Daoy (cell line): Measurements from ENCODE around the gene HYAL3. TPM values are rescaled to one million over a fixed set of nuclear protein-coding genes. Genes with fewer than 3 reads are reported as not detected.
"Not testable (repeated sequence)": the region's sequence is repeated elsewhere in the genome, so short reads cannot be mapped to it uniquely, and the experiment has no call there.

Experiments
- DNase-seq: peaks from one replicate; pipeline ENCODE4 v3.0.0-alpha.2; 2015; ENCODE audit warnings: low read depth
- total RNA-seq: library from RNA; depleted of rRNA; stranded (reverse); fragments of >200 nt; shearing (Covaris generic); gene quantifications from 2 replicates; pipeline ENCODE4 v1.2.3, GENCODE V29; 2014

Gene HYAL3
- total RNA-seq, 1 experiment from 2014 or later, result 3.7 TPM

DNA sequence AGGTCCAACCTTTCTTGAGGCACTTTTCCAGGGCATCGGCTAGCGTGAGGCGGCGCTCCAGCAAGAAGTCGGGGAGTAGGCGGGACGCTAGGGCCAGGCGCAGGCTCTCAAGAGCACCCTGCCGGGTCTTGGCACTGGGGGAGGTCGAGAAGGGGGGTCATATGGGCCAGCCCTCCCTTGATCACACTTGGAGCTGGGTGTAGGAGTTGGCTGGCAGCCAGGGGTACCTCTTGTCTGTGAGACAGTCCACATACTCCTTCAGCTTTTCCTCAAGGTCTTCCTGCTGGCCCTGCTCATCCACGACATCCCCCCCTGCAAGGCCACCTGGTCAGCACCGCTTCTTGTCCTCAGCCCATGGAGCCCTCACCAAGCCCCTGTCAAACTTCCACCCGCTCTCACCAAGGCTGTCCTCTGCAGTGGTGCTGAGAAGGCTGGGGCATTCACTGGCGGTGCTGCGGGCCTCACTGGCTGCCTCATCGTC, 9.0 kb downstream of the HYAL3 start:
- no peak for DNase-seq

DNA sequence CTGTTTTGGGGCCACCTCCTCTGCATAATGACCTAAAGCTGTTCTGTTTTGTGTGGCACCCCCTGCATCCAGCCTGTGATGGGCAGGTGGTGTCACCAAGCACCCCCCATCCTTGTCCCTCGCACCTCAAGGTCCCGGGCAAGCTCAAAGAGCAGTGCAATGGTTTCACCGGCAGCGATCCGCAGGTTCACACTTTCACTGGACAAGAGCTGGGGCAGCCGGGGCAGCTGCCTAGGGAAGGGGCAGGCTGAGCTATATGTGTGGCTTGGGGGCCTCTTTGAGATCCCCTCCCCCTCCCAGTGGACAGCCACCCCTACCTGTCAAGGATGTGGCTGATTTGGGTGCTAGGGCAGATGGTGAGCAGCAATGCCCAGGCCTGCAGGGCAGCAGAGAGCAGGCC, 10.1 kb downstream of the HYAL3 start:
- no peak for DNase-seq

DNA sequence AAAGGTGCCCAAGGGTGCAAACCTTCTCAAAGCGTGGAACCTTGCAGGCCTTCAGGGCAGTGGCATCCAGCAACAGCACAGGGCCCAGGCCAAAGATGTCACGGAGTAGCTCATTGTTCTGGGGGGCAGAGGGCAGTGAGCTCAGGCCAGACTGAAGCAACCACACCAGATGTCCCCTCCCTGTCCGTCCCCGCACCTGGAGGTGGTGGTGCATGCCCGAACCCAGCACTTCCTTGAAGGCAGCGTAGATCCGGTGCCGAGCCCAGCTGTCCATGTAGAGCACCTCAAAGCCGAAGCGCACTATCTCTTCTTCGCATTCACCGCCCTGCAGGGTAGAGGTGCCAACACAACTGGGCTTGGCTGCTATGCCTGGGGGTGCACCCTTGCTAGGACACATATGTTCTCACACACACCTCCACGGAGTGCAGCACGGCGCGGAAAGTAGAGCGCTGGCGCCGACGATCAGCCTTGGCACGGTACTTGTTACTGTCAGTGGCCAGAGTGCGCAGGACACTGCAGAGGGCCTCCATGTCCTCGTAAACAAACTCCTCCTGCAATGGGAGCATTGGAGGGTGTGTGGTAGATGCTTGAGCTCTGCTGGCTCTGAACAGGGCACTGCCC, 10.7 kb downstream of the HYAL3 start:
- no peak for DNase-seq

DNA sequence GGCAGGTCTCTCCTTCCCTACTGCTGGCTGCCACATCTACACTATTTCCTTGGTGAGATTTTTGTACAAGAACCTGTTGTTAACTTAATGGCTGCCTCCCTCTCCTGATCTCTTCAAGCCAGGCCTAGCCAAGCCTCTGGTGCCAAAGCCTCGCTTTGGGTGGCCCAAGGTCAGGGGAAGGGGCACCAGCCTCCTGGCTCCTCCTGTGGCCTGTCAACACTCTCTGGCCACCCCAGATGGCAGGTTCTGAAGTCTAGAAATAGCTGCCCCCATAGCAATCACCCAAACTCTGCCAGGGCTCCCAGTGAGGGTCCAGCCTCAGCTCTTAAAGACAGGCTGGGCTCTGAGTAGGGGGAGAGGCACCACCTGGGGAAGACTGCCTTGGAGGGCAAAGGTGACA, 11.9 kb downstream of the HYAL3 start:
- no peak for DNase-seq

DNA sequence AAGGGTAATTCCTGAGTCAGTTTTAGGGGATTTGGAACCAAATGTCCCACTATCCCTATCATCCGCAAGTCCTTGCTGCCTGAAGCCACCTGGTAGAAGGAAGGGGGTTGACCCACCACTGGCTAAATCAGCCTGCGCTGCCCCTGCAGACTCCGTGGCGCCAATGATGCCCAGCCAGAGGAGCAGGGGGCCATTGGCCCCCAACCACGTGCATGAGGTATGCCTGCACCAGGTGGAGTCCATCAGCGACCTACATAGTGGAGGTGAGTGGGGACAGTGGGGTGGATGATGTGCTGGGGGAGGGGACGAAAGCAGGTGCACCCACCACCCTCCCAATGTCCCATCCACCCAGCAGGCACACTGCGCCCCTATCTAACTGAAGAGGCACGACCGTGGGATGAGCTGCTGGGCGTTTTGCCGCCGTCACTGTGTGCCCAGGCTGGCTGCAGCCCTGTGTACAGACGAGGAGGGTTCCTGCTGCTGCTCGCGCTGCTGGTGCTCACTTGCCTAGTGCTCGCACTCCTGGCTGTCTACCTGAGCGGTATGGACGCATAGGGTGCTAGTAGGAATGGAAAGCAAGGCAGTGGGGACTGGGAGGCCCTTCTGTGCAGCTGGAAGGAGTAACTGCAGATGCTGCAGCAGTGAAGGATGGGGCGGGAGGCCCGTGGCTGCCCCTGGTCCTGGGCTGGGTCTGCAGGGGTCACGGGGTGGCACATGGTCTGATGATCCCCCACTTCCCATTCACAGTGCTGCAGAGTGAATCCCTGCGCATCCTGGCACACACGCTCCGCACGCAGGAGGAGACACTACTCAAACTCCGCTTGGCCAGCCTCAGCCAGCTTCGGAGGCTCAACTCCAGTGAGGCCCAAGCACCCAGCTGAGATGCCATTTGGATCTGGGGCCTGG, 12.6 kb downstream of the HYAL3 start:
- no peak for DNase-seq

DNA sequence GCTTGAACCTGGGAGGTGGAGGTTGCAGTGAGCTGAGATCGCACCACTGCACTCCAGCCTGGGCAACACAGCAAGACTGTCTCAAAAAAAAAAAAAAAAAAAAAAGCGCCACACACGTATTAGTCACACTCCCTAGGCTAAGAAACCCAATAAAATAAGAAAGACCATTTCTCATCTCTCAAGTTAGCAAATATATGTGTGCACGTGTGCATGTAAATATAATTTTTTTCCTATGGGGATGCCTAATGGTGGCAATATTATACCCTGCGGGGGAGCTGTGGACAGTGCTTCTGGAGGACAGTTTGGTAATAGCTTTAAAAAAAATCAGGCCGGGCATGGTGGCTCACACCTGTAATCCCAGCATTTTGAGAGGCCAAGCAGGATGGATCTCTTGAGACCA, 15.1 kb downstream of the HYAL3 start:
- not testable (repeated sequence) for DNase-seq

DNA sequence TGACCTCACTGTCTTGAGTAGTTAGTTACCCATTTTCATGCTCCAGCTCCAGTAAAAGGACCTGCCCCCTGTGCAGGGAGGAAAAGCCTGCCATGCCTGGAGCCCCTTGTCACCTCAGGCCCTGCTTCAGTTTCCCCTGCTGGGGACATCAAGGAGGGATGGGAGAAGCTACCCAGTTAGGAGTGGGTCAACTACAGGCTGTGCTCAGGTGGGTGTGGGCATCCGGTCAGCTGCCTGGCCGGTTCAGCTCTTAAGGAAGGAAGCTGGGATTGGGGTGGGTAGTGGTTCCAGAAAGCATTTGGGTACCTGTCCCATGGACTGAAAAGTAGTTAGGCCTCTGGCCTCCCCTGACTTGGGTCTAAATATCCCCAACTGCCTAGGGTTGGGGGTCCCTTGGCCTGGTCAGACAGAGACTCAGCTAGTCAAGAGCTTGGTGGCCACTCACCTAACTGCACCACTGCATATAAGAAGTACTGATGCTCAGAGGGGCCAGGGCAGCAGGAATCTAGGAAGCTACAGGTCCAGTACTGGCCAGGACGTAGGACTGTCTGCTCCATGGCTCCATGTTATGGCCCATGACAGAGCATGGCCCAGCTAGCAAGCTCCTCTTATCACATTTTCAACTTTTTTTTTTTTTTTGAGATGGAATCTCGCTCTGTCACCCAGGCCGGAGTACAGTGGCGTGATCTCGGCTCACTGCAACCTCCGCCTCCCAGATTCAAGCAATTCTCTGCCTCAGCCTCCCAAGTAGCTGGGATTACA, 19.8 kb downstream of the HYAL3 start:
- no peak for DNase-seq

DNA sequence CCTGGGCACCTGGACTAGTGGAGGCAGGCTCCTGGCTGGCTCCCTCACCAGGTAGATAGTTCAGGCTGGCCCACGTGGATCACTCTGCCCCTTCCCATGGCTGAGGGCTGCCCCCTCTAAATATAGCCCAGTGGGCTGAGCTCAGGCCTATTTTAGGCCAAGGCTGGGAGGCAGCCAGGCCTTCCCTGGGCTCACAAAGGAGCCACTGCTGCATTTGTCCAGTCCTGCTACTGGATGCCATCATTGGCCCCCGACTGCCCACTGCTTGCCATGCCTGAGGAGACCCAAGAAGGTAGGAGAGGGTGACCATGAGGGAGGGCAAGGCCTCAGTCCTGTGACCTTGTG, 20.4 kb downstream of the HYAL3 start, which contains the start of gene LSMEM2:
Gene LSMEM2, plus strand, starts transcription at position 208 of the 345 bp plus-strand sequence. Its CDS starts 27 bp downstream, at position 235.
- DNase-seq, result no peak

DNA sequence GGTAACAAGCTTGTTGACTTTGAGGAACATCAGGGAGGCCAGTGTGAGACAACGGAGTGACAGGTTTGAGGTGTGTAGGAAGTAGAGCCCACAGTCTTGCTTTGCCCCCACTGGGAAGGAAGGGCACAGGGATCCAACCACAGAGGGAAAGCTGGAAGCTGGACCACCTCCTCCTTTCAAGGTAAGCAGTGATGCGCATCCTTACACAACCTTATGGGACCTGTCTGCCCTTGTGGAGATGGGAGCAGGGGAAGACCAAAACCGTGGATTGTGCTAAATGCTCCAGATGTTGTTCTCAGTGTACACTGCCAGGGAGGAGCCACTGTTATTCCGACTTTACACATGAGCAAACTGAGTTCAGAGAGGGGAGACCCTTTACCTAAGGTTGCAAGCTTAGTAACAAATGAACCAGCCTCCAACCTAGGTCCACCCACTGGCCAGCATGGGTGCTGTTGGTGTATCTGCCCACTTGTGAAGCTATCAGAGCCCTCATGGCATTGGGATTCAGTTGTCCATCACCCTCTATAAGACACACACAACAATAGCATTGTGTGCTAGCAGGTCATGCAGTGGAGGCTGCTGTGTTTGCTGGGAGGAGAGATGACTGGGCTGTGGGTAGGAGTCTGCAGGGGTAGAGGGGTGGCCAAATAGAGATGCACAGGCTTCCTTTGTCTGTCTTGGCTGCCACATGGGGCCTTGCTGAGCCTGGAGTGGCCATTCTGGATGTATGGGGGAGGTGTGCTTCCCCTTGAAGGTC, 20.9 kb downstream of the HYAL3 start:
- no peak for DNase-seq

DNA sequence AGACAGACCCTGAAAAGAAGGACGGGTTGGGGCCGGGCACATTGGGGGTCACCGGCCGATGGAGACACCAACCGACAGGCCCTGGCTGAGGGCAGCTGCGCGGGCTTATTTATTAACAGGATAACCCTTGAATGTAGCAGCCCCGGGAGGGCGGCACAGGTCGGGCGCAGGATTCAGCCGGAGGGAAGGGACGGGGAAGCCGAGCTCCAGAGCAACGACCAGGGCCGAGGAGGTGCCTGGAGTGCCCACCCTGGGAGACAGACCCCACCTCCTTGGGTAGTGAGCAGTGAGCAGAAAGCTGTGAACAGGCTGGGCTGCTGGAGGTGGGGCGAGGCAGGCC, 22.5 kb downstream of the HYAL3 start:
- DNase-seq, result no peak

DNA sequence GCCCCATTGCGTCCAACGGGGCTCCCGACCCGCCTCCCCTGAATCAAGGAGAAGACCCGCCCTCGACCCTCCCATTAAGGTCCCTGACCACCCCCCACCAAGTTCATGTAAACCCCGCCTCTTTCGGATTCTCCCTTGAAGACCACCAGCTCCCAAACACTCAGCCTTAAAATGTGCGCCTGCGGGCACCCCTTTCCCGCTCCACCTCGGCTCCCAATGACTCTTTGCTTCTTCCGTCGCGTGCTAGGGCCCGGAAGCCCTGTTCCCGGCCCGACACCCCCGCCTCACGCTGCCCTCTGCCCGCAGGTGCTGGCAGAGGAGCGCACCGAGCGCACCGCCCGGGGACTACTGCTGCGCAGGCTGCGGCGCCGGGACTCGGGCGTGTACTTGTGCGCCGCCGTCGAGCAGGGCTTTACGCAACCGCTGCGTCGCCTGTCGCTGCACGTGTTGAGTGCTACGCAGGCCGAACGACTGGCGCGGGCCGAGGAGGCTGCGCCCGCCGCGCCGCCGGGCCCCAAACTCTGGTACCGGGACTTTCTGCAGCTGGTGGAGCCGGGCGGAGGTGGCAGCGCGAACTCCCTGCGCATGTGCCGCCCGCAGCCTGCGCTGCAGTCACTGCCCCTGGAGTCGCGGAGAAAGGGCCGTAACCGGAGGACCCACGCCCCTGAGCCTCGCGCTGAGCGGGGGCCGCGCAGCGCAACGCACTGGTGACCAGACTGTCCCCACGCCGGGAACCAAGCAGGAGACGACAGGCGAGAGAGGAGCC, 23.0 kb downstream of the HYAL3 start:
- DNase-seq, result no peak

DNA sequence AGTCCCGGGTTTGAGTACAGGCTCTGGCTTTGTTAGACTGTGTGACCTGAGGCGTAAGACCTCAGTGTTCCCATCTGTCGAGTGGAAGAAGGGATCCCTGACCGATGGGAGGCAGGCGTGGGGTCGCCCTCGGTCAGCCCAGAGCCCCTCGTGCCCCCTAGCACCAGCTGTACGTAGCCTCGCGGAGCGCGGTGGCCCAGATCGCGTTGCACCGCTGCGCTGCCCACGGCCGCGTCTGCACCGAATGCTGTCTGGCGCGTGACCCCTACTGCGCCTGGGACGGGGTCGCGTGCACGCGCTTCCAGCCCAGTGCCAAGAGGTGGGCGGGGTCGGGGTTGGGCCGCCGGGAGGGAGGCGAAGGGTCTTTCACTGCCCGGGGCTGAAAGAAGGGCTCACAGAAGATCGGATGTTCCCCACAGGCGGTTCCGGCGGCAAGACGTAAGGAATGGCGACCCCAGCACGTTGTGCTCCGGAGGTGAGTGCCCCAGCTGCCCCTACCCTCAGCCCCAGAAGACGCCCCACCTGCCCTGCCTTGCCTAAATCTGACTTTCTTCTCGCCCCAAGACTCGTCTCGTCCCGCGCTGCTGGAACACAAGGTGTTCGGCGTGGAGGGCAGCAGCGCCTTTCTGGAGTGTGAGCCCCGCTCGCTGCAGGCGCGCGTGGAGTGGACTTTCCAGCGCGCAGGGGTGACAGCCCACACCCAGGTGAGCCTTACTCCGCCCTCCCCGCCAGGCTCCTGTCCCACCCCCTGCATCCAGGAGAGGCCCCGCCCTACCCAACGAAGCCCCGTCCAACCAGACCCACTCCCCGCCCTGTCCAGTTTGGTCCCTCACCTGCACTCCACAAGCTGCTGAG, 23.8 kb downstream of the HYAL3 start:
- no peak for DNase-seq

DNA sequence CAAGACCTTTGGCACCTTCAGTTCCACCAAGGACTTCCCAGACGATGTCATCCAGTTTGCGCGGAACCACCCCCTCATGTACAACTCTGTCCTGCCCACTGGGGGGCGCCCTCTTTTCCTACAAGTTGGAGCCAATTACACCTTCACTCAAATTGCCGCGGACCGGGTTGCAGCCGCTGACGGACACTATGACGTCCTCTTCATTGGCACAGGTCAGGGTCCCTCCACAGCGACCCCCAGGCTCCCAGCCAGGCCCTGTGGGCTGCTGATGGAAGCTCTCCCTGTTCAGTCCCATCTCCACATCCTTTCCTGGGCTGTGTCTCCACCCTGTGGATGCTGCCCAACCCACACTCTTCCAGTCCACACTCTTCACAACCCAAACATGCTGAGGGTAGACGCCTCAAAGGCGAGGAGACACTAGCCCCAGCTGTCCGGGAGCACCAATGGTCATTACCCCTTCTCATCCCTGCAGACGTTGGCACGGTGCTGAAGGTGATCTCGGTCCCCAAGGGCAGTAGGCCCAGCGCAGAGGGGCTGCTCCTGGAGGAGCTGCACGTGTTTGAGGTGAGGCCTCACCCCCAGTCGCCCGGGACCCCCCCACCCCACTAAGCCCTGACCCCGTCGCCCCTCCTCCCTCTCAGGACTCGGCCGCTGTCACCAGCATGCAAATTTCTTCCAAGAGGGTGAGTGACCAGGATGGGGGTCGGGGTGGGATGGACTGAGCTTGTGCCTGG, 24.7 kb downstream of the HYAL3 start:
- DNase-seq, result peak; percentile 57

DNA sequence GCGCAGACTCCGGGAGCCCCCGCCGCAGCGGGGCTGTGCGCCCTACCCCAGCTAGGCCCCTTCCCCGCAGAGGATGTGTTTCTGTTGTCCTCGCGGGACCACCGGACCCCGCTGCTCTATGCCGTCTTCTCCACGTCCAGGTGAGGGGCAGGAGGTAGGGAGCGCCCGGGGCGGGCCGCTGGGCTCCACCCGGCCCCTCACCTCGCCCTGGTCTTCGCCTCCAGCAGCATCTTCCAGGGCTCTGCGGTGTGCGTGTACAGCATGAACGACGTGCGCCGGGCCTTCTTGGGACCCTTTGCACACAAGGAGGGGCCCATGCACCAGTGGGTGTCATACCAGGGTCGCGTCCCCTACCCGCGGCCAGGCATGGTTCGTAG, 25.5 kb downstream of the HYAL3 start:
- DNase-seq, result no peak

DNA sequence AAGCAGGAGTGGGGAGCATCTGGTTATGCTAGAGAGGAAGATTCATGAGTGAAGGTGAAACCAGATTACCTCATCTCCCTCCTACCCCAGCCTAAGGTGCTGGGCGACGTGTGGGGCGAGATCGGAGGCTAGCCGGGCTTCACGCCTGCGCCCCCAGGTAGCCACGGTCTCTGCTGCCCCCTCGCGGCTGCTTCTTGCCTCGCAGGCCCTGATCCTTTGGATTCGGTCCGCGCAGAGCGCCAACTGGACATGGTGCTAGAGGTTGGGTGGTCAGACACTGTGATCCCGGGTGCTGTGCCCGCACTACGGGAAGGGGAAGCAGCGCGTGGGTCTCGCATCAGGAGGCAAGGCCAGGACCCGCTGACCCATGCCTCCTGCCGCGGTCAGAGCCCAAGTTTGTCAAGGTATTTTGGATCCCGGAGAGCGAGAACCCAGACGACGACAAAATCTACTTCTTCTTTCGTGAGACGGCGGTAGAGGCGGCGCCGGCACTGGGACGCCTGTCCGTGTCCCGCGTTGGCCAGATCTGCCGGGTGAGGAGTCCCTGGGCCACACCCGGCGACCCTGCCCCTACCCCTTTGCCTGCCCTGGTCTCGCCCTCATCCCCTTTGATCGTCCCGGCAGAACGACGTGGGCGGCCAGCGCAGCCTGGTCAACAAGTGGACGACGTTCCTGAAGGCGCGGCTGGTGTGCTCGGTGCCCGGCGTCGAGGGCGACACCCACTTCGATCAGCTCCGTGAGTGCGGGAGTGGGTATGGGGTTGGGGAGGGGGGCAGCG, 26.1 kb downstream of the HYAL3 start:
- DNase-seq, result peak; percentile 85

DNA sequence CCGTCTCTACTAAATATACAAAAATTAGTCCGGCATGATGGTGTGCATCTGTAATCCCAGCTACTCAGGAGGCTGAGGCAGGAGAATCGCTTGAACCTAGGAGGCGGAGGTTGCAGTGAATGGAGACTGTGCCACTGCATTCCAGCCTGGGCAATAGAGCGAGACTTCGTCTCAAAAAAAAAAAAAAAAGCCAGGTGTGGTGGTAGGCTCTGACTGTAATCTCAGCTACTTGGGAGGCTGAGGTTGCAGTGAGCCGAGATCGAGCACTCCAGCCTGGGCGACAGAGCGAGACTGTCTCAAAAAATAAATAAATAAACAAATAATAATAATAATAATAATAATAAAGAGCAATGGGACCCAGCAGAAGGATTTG, 26.7 kb downstream of the HYAL3 start:
- DNase-seq, result not testable (repeated sequence)

DNA sequence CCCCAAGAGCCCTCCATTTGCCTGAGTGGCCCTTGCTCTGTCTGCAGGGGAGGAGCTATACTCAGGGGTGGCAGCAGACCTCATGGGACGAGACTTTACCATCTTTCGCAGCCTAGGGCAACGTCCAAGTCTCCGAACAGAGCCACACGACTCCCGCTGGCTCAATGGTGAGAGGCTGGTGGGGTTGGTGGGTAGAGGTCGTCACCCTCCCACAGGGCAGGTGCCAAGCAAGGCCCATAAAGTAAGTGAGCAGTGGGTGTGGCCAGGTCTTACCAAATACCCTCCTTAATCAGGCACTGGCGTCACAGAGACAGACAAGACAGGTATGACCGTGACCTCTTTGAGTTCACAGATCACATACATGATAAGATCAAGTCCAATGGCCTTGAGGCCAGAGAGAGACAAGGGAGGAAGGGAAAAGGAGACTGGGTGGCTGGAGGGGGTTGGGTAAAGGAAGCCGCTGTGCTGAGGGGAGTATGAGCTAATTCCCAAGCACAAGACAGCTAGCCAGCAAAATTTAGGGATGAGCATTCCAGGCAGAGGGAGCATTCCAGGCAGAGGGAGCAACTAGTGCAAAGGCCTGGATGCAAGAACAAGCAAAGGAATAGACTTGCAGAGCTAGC, 27.8 kb downstream of the HYAL3 start:
- no peak for DNase-seq
